ENCODE data around the gene NTF4.

GRCh38 chr19:49085868-49086232, 21.2 kb upstream of the NTF4 start:
- TF ChIP-seq CTCF (conservative IDR thresholded peaks at IDR 0.05; ENCODE audit: low read depth, low read length) (no peak), EZH2 (IDR thresholded peaks at IDR 0.05; ENCODE audit: low read length, unreplicated experiment) (no peak)

Data from PC-3 (cell line).